Neural cell (in vitro differentiated cells): ENCODE measurements around the gene NPDC1.

Source experiments
- EP300 ChIP-seq: fragments of 450-650 bp; conservative IDR thresholded peaks from 2 replicates; pipeline ENCODE4 v1.6.1; 2014; ENCODE audit warnings: antibody characterized with exemption, mild to moderate bottlenecking, moderate library complexity; ENCODE audit not compliant: poor library complexity, severe bottlenecking
- EZH2 ChIP-seq: fragments of 200-600, 300-800 bp; shearing (Covaris generic), sonication (generic); IDR thresholded peaks from 2 replicates; pipeline ENCODE4 v1.6.1; 2014; ENCODE audit warnings: antibody characterized with exemption, low read length, borderline replicate concordance, mild to moderate bottlenecking; ENCODE audit not compliant: insufficient read depth, poor library complexity, severe bottlenecking
- MXI1 ChIP-seq: fragments of 450-650 bp; conservative IDR thresholded peaks from 2 replicates; pipeline ENCODE4 v1.6.1; 2014; ENCODE audit warnings: antibody characterized with exemption, mild to moderate bottlenecking; ENCODE audit not compliant: poor library complexity, severe bottlenecking
- POLR2AphosphoS5 ChIP-seq: IDR thresholded peaks from 2 replicates; pipeline ENCODE4 v1.6.1; 2012
- RAD21 ChIP-seq: fragments of 450-650 bp; conservative IDR thresholded peaks from 2 replicates; pipeline ENCODE4 v1.6.1; 2014; ENCODE audit warnings: antibody characterized with exemption, mild to moderate bottlenecking, moderate library complexity
- SMC3 ChIP-seq: fragments of 450-650 bp; conservative IDR thresholded peaks from 2 replicates; pipeline ENCODE4 v1.6.1; 2014; ENCODE audit warnings: antibody characterized with exemption, mild to moderate bottlenecking, moderate library complexity; ENCODE audit not compliant: poor library complexity
- TAF1 ChIP-seq: IDR thresholded peaks from 2 replicates; pipeline ENCODE4 v1.6.1; 2012; ENCODE audit warnings: low read depth
- TF ChIP-seq, protein P1 (sequence below): fragments of 450-650 bp; IDR thresholded peaks from 2 replicates; pipeline ENCODE4 v1.5.1; 2014; ENCODE audit warnings: antibody characterized with exemption, mild to moderate bottlenecking, moderate library complexity; ENCODE audit not compliant: poor library complexity, severe bottlenecking
- TF ChIP-seq, protein P2 (sequence below): IDR thresholded peaks from 2 replicates; pipeline ENCODE4 v1.6.1; 2012; ENCODE audit warnings: borderline replicate concordance

DNA sequence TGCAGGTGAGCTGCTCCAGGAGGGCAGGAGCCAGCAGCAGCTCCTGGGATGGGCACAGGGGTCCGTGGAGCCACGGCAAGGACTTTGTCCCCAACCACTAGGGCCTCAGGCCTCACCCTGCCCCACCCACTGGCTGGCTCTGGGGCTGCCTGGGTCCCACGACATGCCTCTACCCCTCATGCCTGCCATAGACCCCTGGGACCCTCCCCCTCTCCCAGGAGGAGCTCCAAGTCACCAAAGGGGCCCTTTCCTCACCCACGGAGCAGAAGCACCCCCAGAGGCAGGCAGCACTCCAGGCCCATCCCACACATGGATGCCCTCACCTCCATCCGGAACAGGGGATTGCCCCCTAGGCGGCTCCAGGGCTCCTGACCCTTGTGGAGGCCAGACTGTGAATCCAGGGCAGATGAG, 24.4 kb downstream of the NPDC1 start:
- TF ChIP-seq EZH2: no peak
- TF ChIP-seq, protein P1, sequence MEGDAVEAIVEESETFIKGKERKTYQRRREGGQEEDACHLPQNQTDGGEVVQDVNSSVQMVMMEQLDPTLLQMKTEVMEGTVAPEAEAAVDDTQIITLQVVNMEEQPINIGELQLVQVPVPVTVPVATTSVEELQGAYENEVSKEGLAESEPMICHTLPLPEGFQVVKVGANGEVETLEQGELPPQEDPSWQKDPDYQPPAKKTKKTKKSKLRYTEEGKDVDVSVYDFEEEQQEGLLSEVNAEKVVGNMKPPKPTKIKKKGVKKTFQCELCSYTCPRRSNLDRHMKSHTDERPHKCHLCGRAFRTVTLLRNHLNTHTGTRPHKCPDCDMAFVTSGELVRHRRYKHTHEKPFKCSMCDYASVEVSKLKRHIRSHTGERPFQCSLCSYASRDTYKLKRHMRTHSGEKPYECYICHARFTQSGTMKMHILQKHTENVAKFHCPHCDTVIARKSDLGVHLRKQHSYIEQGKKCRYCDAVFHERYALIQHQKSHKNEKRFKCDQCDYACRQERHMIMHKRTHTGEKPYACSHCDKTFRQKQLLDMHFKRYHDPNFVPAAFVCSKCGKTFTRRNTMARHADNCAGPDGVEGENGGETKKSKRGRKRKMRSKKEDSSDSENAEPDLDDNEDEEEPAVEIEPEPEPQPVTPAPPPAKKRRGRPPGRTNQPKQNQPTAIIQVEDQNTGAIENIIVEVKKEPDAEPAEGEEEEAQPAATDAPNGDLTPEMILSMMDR: no peak
- TF ChIP-seq MXI1: no peak
- TF ChIP-seq POLR2AphosphoS5: no peak
- TF ChIP-seq, protein P2, sequence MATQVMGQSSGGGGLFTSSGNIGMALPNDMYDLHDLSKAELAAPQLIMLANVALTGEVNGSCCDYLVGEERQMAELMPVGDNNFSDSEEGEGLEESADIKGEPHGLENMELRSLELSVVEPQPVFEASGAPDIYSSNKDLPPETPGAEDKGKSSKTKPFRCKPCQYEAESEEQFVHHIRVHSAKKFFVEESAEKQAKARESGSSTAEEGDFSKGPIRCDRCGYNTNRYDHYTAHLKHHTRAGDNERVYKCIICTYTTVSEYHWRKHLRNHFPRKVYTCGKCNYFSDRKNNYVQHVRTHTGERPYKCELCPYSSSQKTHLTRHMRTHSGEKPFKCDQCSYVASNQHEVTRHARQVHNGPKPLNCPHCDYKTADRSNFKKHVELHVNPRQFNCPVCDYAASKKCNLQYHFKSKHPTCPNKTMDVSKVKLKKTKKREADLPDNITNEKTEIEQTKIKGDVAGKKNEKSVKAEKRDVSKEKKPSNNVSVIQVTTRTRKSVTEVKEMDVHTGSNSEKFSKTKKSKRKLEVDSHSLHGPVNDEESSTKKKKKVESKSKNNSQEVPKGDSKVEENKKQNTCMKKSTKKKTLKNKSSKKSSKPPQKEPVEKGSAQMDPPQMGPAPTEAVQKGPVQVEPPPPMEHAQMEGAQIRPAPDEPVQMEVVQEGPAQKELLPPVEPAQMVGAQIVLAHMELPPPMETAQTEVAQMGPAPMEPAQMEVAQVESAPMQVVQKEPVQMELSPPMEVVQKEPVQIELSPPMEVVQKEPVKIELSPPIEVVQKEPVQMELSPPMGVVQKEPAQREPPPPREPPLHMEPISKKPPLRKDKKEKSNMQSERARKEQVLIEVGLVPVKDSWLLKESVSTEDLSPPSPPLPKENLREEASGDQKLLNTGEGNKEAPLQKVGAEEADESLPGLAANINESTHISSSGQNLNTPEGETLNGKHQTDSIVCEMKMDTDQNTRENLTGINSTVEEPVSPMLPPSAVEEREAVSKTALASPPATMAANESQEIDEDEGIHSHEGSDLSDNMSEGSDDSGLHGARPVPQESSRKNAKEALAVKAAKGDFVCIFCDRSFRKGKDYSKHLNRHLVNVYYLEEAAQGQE: no peak
- no peak for TF ChIP-seq EP300
- no peak for TF ChIP-seq SMC3
- TF ChIP-seq RAD21: no peak
- no peak for TF ChIP-seq TAF1
